ENCODE results near the gene CRKL.
A peak's percentile ranks its signal among the peaks of the same experiment; 100 is the strongest.
"Not testable (repeated sequence)": the region's sequence is repeated elsewhere in the genome, so short reads cannot be mapped to it uniquely, and the experiment has no call there.

Gene CRKL

DNA sequence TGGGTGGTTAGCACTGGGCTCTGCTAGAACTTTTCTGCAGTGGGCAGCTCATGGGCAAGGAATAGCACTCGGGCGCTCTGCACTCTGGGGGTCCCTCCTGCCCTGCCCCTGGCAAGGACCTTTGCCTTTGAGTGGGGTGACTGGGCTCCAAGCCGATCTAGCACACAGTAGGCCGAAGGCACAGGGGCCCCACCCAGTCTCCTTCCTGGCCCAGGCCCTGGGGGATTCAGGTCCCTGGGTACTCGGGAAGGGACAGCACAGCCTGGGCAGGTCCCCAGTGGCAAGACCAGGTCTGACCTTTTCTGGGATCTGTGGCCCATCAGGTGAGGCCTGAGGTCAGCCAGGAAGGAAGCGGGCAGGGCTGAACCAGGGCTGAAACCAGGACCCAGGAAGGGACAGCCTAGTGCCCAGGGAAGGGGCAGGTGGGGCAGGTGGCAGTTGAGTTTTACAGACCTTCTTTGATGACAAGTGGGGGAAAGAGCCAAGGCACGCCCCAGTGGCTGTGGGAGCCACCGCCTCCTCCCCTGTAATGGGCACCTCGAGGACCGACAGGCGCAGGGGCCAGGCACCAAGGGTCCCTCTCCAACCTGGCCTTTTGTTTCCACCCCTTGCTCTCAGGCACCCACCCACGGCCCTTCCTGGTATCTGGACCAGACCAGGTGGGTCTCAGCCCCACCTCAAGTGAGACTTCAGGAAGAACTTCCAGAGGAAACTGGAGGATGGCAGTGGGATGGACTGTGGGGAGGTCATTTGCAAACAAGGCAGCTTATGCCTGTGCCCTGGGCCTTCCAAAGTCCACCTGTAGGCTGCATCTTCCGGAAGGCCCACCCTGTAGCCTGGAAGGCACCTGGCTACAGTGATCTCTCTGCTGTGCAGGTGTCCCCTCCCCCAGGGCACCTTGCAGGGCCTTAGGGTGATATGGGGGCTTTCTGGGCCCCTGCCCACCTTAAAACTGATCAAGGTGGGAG is 49.0 kb downstream of the CRKL start:
- DNase-seq (ENCODE audit: low read depth in 2 of 3, low spot score in 2 of 3), result no peak

DNA sequence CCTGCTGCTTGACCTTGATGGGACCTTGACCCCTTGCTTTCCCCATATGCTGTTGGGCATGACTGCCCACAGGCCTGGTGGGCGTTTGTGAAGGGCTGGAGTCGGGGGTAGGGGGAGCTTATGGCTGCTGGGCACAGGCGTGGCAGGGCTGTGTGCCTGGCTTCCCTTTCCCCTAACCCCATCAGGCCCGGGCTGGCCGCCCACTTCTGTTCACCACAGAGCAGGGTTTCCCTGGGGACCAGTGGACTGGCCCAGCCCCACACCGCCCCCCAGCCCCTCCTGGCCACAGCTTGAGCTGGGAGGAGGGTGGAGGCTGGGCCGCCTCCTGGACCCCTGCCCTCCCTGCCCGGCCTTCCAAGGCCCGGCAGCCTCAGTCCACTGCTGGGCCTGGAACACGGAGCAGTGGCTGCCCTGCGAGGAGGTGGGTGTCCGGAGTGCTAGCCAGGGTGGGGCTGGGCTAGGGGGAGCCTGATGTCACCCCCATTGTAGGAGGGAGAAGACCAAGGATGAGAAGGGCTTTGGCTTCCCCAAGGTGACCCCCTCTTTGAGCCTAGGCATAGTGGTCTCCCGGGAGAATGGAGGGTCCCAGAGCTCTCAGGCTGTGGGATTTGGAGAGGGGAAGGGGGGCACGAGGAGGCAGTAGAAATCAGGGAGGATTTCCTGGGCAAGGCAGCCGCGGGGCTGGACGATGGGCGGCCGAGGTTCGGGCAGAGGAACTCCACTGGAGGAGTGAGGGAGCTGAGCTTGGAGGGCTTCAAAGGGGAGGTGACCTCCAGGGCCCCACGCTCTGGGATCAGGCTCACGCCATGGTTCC is 49.9 kb downstream of the CRKL start, which contains the start of gene AIFM3:
TSS of gene AIFM3 (plus strand) at position 373 of the 814 bp plus-strand sequence. CDS start 690 bp downstream, outside the sequence.
- DNase-seq (ENCODE audit: low read depth in 2 of 3, low spot score in 2 of 3), result no peak

GRCh38 chr22:20967697-20968211 is 50.5 kb downstream of the CRKL start:
- no peak for DNase-seq (ENCODE audit: low read depth in 2 of 3, low spot score in 2 of 3)

DNA sequence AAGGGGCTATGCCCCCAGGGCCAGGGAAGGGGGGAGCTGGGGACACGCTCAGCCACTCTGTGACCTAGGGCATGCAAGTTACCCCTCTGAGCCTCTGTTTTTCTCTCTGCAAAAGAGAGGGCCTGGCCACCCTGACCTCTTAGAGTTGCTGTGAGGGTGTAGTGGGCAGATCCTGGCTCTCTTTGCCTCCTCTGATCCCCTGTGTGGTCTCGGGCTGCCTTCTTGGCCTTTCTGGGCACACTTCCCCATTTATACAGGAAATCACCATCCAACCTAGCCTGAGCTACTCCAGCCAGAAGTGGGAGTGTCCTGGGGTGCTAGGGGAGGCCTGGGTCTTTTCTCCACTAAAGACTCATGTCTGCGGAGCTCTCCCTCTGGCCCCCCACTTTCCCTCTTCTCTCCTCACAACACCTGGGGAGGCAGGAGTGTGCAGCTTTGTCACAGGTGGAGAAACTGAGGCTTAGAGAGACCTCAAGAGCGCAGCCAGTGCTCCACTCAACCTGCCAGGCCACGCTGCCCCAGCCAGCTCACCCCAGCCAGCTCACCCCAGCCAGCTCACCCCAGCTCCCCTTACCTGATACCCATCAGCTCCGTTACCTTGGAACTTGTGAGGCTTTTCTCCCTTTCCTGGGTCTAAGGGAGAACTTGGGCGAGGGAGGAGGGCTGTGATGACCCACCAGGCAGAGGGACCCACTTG is 51.2 kb downstream of the CRKL start:
- no peak for DNase-seq (ENCODE audit: low read depth in 2 of 3, low spot score in 2 of 3)

GRCh38 chr22:20970939-20971657 is 53.9 kb downstream of the CRKL start:
- no peak for DNase-seq (ENCODE audit: low read depth in 2 of 3, low spot score in 2 of 3)

- not testable (repeated sequence) for DNase-seq (ENCODE audit: low read depth in 2 of 3, low spot score in 2 of 3)
These were observed 54.9 kb downstream of the CRKL start for GRCh38 chr22:20972014-20972694.

- no peak for DNase-seq (ENCODE audit: low read depth in 2 of 3, low spot score in 2 of 3)
These were observed 55.8 kb downstream of the CRKL start for GRCh38 chr22:20972933-20973577.

DNA sequence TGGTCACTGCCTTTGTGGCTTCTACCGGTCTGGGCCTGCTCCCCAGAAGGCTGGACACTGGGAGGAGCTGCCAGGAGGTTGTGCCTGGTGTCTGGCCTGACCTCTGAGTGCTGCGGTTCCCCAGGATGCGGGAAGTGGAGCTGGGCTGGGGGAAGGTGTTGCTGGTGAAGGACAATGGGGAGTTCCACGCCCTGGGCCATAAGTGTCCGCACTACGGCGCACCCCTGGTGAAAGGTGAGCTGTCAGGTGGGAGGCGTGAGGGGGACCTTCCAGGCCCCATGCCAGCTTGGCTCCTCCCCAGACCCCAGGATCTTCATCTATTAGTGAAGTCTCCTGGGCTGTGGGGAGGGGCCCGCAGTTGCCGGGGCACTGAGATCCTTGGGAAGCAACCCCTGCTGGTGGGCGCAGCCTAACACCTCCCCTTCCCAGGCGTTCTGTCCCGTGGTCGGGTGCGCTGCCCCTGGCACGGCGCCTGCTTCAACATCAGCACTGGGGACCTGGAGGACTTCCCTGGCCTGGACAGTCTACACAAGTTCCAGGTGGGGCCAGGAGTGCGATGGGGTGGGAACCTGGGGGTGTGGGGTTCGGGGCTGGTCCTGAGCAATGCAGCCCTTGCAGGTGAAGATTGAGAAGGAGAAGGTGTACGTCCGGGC is 56.6 kb downstream of the CRKL start:
- DNase-seq (ENCODE audit: low read depth in 2 of 3, low spot score in 2 of 3), result no peak

DNA sequence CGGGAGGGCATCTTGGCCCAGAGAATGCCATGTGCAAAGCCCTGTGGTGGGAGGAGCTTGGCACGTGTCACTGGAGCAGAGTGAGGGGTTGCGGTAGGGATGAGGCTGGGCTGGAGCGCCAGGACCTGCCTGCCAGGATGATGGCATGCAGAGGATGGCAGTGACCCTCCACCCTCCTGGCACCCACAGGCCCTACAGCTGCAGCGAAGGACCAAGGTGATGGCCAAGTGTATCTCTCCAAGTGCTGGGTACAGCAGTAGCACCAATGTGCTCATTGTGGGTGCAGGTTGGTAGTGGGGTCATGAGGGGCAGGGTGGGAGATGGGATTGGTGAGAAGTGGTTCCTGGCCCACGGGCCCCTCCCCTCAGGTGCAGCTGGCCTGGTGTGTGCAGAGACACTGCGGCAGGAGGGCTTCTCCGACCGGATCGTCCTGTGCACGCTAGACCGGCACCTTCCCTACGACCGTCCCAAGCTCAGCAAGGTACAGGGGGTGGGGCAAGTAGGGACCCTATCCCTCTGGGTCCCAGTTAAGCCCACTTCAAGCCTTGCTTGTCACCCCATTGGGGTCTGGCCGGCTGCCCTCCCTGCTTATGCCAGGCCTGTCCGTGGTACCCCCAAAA is 57.2 kb downstream of the CRKL start:
- DNase-seq (ENCODE audit: low read depth in 2 of 3, low spot score in 2 of 3), result no peak

GRCh38 chr22:20975541-20976290 is 58.5 kb downstream of the CRKL start:
- no peak for DNase-seq (ENCODE audit: low read depth in 2 of 3, low spot score in 2 of 3)

- DNase-seq (ENCODE audit: low read depth in 2 of 3, low spot score in 2 of 3), result no peak
These were observed 59.2 kb downstream of the CRKL start for GRCh38 chr22:20976291-20976877.

DNA sequence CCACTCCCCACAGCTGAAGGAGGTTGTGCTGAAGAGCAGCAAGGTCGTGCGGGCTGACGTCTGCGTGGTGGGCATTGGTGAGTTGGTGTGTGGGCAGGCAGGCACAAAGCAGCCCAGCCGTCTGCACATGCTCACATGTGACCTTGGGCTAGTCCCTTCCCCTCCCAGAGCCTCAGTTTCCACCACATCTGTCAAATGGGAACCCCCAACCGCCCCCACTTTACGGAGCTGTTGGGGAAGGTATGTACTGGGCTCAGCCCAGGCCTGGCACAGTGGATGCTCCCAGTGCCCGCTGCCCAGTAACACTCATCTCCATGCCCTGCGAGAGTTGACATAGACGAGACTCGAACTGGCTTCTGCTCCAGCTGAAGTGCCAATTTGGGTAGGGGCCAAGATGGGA is 59.8 kb downstream of the CRKL start:
- DNase-seq (ENCODE audit: low read depth in 2 of 3, low spot score in 2 of 3), result no peak

- no peak for DNase-seq (ENCODE audit: low read depth in 2 of 3, low spot score in 2 of 3)
These were observed 60.4 kb downstream of the CRKL start for GRCh38 chr22:20977516-20978170.

DNA sequence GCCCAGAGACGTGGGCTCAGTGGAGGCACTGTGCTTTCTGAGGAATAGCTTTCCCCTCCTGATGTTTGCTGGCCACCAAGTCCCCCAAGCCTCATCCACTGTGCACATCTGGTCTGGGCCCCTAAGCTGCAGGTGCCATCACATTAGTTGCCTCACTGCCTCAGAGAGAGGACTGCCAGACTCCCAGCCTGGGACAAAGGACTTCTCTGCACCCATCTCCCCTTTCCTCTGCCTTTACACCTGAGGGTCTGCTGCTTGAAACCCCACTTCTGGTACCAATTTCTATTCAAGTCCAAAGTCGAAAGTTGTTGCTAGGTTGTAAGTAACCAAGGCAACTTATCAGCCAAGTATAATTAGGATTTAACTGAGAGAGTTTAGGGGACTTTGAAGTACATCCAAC is 61.2 kb downstream of the CRKL start:
- no peak for DNase-seq (ENCODE audit: low read depth in 2 of 3, low spot score in 2 of 3)

DNA sequence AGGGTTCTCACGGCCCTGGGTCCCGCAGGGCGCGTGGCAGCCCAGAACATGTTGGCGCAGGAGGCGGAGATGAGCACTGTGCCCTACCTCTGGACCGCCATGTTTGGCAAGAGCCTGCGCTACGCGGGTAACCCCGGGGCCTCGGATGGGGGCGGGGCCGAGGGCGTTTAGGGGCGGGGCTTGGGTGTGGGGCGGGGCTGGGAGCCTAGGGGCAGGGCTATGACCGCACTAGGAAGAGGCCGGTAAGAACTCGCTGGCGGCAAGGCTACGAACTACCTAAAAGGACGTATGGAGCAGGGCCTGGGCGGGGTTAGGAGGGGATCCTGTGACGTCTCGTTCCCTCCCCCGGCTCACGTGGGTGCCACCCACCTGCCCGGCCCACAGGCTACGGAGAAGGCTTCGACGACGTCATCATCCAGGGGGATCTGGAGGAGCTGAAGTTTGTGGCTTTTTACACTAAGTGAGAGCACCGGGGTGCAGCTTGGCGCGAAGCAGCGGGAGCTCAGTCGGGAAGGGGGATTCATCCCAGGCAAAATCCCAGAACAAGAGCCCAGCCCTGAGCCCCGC is 62.1 kb downstream of the CRKL start:
- DNase-seq (ENCODE audit: low read depth in 2 of 3, low spot score in 2 of 3), result peak in 2 of 3 experiments; percentile 26 to 58

- DNase-seq (ENCODE audit: low read depth in 2 of 3, low spot score in 2 of 3), result no peak
These were observed 62.8 kb downstream of the CRKL start for GRCh38 chr22:20979940-20980453.
